NCI-H1417 (cell line): Measurements from ENCODE around the gene RALGPS1.

Experiments
- DNase-seq, 3 experiments: peaks; one replicate each; lab custom pipeline; 2025; lab: John Stamatoyannopoulos, UW

Gene RALGPS1

DNA sequence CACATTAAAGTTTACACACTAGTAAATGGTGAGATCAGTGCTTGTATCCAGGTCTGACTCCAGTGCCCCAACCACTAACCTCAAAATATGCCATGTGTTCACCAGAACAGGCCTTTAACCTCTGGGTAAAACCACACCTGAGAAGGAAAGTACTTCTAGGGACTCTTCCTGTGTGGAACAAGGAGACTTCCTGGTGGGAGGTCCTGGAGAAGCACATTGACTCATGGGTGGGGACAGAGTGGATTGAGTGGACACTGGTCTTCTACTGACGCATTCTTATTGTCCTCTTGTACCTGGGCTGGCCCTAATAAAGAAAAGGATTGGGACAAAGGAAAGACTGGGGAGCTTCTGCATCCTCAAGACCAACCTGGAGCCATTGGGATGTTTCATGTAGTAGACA lies 164.4 kb downstream of the RALGPS1 start:
- no peak for DNase-seq

DNA sequence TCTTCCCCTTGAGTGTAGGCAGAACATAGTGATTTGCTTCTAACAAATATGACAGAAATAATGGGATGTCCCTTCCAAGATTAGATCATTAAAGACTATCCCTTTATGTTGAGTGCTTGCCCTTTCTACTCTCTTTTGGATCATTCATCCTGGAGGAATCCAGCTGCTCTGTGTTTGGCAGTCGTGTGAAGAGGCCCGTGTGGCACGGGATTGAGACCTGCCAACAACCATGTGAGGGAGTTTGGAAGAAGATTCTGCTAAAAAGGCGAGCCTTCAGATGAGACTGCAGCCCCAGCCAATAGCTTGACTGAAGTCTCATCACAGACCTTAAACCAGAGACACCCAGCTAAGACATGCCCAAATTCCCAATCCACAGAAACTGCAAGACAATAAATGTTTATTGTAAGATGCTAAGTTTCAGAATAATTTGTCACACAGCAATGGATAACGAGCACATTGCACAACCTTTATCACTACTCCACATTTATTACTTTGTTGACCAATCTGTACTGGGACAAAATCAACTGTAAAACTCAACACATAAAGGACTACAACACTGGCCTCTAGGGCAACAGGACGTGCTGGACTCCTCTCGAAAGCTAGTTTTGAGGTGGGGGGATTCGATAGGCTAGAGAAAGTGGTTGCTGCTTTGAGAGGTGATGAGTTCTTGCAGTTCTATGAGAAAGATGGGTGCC lies 165.0 kb downstream of the RALGPS1 start:
- no peak for DNase-seq

GRCh38 chr9:127081250-127082185 lies 166.9 kb downstream of the RALGPS1 start:
- DNase-seq: no peak

DNA sequence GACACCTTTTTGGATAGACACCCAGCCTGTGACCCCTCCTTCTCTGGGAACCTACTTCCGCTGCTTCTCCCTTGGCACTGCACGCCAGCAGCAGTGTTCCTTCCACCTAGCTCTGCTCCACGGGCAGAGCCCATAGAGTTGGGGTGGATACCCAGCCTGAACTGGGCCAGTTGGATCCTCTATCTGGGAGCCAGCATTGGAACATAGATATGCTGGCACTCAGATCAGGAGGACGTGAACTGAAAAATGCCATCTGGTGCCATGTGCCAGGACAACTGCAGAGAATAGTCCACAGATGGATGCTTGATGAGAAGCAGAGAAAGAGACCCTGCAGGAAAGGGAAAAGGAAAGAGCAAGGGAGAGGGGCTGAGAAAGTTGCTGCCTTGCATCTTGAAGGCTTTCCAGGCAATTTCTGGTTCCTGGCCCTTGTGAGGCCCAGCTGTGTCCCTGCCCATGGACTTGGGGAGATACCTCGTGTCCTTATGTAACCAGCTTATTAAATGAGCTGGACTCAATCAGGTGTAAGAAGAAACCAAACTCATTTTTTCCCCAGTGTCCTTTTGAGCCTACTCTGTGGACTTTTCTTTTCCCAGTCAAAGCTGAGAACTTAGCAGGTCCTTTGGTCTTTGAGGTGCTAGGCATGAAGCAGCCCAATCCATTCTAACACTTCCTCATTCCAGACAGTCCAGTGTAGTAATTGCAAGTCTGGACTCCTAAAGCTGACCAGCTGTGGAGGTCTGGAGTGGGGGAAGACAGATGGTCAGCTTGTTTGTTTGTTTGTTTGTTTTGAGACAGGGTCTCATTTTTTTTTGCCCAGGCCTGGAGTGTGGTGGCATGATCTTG lies 168.8 kb downstream of the RALGPS1 start:
- no peak for DNase-seq

- DNase-seq: no peak
These were observed 169.8 kb downstream of the RALGPS1 start for GRCh38 chr9:127084076-127085039.

DNA sequence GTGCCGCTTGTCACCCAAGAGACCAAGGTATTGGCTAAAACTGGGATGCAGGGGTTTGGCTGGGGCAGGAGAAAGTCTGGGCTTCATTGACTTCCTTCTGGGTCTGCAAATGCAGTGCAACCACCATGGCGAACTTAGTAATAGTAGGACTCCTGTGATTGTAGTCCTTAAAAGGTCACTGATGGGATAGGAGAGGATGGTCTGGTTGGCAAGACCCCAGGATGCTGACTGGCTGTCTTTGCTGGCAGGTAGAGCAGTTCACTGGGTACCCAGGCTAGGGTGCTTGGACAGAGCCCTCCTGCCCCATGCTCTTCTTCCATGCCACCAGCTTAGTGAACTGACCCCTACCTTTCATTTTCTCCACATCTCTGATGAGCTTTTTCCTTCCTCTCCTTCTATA lies 170.6 kb downstream of the RALGPS1 start:
- DNase-seq: no peak

DNA sequence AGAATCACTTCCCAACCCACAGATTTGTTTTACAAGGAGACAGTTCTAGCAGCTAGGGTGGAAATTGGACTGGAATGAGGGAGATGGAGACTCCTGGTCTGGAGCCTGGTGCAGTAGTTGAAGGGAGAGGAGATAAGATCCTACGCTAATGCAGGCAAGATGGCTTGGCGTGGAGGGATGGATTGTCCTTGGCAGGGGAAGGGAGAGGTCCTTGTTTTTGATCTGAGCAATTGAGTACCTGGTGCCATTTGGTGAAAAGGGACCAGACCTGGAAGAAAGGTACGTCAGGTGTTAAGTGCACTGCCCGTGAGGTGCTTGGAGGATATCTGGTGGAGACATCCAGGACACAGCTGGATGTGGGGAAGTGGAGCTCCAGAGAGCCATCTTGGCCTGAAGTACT lies 172.2 kb downstream of the RALGPS1 start:
- no peak for DNase-seq

- DNase-seq: no peak
These were observed 172.8 kb downstream of the RALGPS1 start for GRCh38 chr9:127087411-127087810.

- DNase-seq: no peak
These were observed 173.3 kb downstream of the RALGPS1 start for GRCh38 chr9:127087836-127088235.

DNA sequence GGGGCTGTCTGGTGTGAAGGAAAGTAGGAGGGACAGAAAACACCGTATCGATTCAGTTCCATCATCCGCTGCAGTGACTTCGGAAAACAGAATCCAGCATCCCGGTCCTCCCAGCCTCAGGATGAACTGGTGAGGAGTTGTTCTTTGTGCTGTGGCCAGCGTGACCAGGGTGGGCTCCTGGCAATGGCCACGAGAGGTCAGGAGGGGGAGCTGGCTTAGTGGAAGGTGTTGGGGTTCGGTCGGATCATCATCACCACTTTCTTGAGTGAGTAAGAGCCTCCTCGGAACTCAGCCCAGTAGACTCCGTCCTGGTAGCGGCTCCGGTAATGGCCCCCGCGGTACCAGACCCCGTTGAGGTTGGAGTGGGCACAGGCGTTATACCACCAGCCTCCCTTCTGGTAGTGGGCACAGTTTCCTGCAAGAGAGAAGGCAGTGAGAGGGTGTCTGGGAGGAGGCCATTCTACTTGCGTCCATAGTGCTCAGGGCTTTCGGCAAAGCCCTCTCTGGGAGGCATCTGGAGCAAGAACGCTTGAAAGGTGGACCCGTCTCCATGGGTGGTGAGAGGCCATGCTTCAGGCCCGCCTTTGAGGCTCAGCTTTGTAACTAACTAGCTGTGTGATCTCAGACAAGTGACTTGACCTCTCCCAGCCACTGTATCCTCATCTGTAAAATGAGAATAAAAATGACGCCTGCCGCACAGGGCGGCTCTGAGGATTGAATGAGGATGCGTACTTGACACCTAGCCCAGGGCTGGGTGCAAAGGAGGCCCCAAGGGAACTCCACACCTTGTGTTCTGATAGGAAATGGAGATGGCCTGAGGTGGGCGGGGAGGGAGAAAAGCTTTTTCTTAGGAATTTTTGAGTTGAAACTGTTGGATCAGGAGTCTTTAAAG lies 174.4 kb downstream of the RALGPS1 start:
- DNase-seq: no peak

GRCh38 chr9:127089631-127090081 lies 175.1 kb downstream of the RALGPS1 start:
- DNase-seq: no peak

GRCh38 chr9:127090341-127090985 lies 175.9 kb downstream of the RALGPS1 start:
- no peak for DNase-seq

GRCh38 chr9:127091526-127091925 lies 176.9 kb downstream of the RALGPS1 start:
- no peak for DNase-seq

DNA sequence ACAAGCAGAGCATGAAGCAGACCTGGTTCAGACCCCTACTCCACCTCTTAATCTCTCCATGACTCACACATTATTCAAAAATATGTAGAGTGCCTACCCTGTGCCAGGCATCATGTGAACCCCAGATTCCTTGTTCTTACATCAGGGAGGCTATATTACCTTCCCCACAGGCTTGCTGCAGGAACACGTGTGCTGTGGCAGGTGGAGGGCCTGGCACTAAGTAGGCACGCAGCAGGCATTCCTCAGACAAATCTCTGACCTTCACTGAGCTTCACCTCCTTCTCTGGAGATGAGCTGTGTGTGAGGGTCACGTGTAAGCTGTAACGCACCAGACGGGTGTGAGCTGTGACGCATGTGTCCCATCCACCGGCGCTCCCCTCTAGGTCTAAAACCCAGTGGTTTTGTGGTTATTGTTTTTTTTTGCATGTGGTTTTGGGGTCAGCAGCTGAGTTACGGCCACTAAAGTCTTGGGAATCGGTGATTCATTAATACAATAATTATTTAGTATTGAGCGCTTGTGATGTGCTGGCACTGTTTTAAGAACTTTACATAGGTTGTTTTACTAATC lies 177.5 kb downstream of the RALGPS1 start:
- no peak for DNase-seq

GRCh38 chr9:127093319-127094020 lies 178.9 kb downstream of the RALGPS1 start:
- DNase-seq: no peak

DNA sequence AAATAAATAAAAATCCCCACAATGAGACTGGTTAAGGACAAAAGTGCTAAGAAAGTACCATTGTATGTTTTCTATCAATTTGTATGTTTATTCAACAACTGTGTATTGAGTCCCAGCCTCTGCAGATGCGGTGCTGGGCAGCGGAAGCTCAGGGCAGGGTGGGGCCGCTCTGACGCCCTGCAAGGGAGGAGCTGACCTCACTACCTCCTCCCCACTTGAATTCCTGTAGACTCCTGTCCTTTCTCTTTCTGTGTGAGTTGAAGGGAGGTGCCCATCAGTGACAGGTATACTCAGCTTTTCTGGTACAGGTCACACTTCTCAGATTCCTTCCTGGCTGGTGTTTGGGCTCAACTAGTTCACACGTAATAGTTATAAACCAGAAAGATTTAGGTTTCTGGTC lies 180.8 kb downstream of the RALGPS1 start:
- DNase-seq: no peak

GRCh38 chr9:127096208-127096607 lies 181.6 kb downstream of the RALGPS1 start:
- DNase-seq: no peak

DNA sequence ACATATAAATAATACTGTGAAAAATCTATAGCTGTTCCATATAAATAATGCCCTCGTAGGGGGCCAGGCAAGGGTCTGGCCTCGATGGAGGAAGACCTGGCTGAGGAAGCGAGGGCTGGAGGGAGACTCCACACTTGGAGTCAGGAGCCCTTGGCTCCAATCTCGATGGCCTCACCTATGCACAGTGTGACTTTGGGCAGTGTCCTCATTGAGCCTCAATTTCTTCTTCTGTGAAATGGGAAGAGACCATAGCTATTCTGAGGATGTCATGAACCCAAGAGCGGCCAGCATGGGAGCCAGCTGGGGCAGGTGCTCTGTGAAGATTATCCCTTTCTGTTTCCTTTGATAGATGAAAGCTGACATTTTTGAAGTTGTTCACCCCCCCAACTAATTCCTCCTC lies 183.1 kb downstream of the RALGPS1 start:
- no peak for DNase-seq
